RWPE1 (cell line): ENCODE measurements around the gene FBXO39.
"Not testable (repeated sequence)": the region's sequence is repeated elsewhere in the genome, so short reads cannot be mapped to it uniquely, and the experiment has no call there.

Source experiments
- CTCF ChIA-PET: fragments of 350-600 bp; sonication (Branson Sonifier 250); formaldehyde crosslinking; extraction: SDS; loops from one replicate; lab custom pipeline; 2021; lab: Yijun Ruan, JAX
- POLR2A ChIA-PET: fragments of 400-600 bp; formaldehyde crosslinking; extraction: SDS; loops from one replicate; lab custom pipeline; 2020; ENCODE audit warnings: antibody characterized with exemption; ENCODE audit not compliant: low non-redundant PET; lab: Yijun Ruan, JAX
- DNase-seq: peaks from one replicate; pipeline ENCODE4 v3.0.0; 2012; ENCODE audit warnings: low spot score
- H3K27ac ChIP-seq: fragments of 450-650 bp; 2 replicates; pipeline ENCODE4 v1.5.1; 2017
- CTCF ChIP-seq: fragments of 450-650 bp; conservative IDR thresholded peaks from 2 replicates; pipeline ENCODE4 v1.5.1; 2017; ENCODE audit warnings: low read depth, mild to moderate bottlenecking

The FBXO39 gene

GRCh38 chr17:6768447-6768846 lies 7.6 kb upstream of the FBXO39 start:
- H3K27ac ChIP-seq = no peak overlapping the region
- DNase-seq = no peak
- ChIA-PET CTCF (no interaction called here), POLR2A (no interaction called here)
- no peak for TF ChIP-seq CTCF

GRCh38 chr17:6772016-6772415 lies 4.0 kb upstream of the FBXO39 start:
- H3K27ac ChIP-seq = no peak overlapping the region
- no peak for TF ChIP-seq CTCF
- CTCF ChIA-PET = no interaction called here
- no peak for DNase-seq
- POLR2A ChIA-PET = no interaction called here

- DNase-seq, POLR2A ChIA-PET, CTCF ChIA-PET, H3K27ac ChIP-seq: not testable (repeated sequence)
These were observed 1.1 kb upstream of the FBXO39 start for GRCh38 chr17:6774906-6775305.

GRCh38 chr17:6779411-6779810 lies 3.4 kb downstream of the FBXO39 start:
- no peak for TF ChIP-seq CTCF
- DNase-seq = no peak
- POLR2A ChIA-PET = no interaction called here
- no peak overlapping the region for H3K27ac ChIP-seq
- CTCF ChIA-PET = no interaction called here

- POLR2A ChIA-PET = no interaction called here
- no peak overlapping the region for H3K27ac ChIP-seq
- CTCF ChIA-PET = interaction anchor here (0.6 kb wide), 1 partner anchor 1341 kb away, joined by 4 read pairs; no protein-coding TSS in a partner anchor
- TF ChIP-seq CTCF = no peak
- DNase-seq = no peak
These were observed 4.0 kb downstream of the FBXO39 start for GRCh38 chr17:6780001-6780400.

GRCh38 chr17:6780886-6781285 lies 4.9 kb downstream of the FBXO39 start:
- POLR2A ChIA-PET = no interaction called here
- no peak for DNase-seq
- CTCF ChIA-PET = interaction anchor here (0.5 to 0.8 kb wide), 2 partner anchors 141 to 348 kb away, joined by 3 to 4 read pairs; no protein-coding TSS in a partner anchor
- no peak for TF ChIP-seq CTCF
- no peak overlapping the region for H3K27ac ChIP-seq

GRCh38 chr17:6782244-6782643 lies 6.2 kb downstream of the FBXO39 start:
- H3K27ac ChIP-seq = no peak overlapping the region
- DNase-seq = no peak
- CTCF ChIA-PET = interaction anchor here (0.6 kb wide), 1 partner anchor 243 kb away, joined by 3 read pairs; no protein-coding TSS in a partner anchor
- no peak for TF ChIP-seq CTCF
- POLR2A ChIA-PET = no interaction called here
